ENCODE results near the gene SH3BP1. TPM values are rescaled to one million over a fixed set of nuclear protein-coding genes. Genes with fewer than 3 reads are reported as not detected.

SH3BP1 gene
- total and polyA plus RNA-seq, 2 of the 8 experiments (the other 6 are each of a cell fraction or from before 2014, with no cell fraction given): 23.9 to 40.3 TPM

GRCh38 chr22:37591823-37592404 lies 47.6 kb upstream of the SH3BP1 start:
- H3K4me1 ChIP-seq (replicated peaks in 1 of 4; ENCODE audit: control insufficient read depth in 3 of 4, insufficient read depth in 4 of 4, low read length in 3 of 4): peaks cover 0 to 2% (median 0%) of the 10 kb centered on the region in 4 experiments; a peak in 2 of 7 replicates
- H4K91ac ChIP-seq (replicated peaks; ENCODE audit: insufficient read length, low read length): no peak overlapping the region
- H3K79me2 ChIP-seq (ENCODE audit: control insufficient read depth in 1 of 2, insufficient read depth in 2 of 2, low read length in 2 of 2): no peaks in the 10 kb centered on the region
- peak overlapping the region in 1 of 4 experiments; percentile 30; a peak in 2 of 8 replicates for H3K4me3 ChIP-seq (ENCODE audit: extremely low read depth in 1 of 4, insufficient read depth in 2 of 4, low read depth in 3 of 4, low read length in 4 of 4)
- ChIA-PET CTCF (ENCODE audit: partially characterized antibody) (interaction anchor here (0.6 to 39.4 kb wide), 36 partner anchors 8 to 875 kb away, joined by 3 to 1347 read pairs (median 5); partner anchors contain the start of genes GGA1 and LGALS2), POLR2A (ENCODE audit: partially characterized antibody) (interaction anchor here (0.6 to 1.7 kb wide), 8 partner anchors 15 to 52 kb away, joined by 3 to 12 read pairs (median 4); partner anchors contain the start of gene GGA1)
- H3K23me2 ChIP-seq (ENCODE audit: low read depth, low read length): no peaks in the 10 kb centered on the region
- no peak overlapping the region; the same call in 1 of the 2 replicates for H2BK15ac ChIP-seq (ENCODE audit: low read length)
- no peaks in the 10 kb centered on the region for H3K9me3 ChIP-seq (ENCODE audit: insufficient read depth in 2 of 2, low read depth in 1 of 2, low read length in 1 of 2)
- H3K4me2 ChIP-seq (ENCODE audit: insufficient read depth in 1 of 2, low read depth in 2 of 2, low read length in 2 of 2): peak overlapping the region in 1 of 2 experiments; percentile 36; a peak in 1 of 4 replicates
- no peak overlapping the region for H3K14ac ChIP-seq (ENCODE audit: insufficient read length)
- no peak overlapping the region for H2AK5ac ChIP-seq (ENCODE audit: low read depth, low read length)
- H2BK120ac ChIP-seq (replicated peaks; ENCODE audit: low read depth, low read length): no peak overlapping the region
- FAIRE-seq: no peak
- no peak overlapping the region for H3K23ac ChIP-seq (ENCODE audit: insufficient read length)
- H4K20me1 ChIP-seq (replicated peaks in 1 of 2; ENCODE audit: control insufficient read depth in 1 of 2, insufficient read depth in 2 of 2, low read length in 2 of 2): no peaks in the 10 kb centered on the region
- TF ChIP-seq KDM1A (IDR thresholded peaks at IDR 0.05; ENCODE audit: borderline replicate concordance, low read length): 0 out of 2 replicates have a peak, but pooled peaks have one; percentile 22
- TF ChIP-seq TAF7 (optimal IDR thresholded peaks at IDR 0.05; ENCODE audit: borderline replicate concordance, low read depth, low read length): no peak
- H4K8ac ChIP-seq (ENCODE audit: extremely low read depth, insufficient read depth, low read length): no peak overlapping the region
- no peak overlapping the region for H2BK20ac ChIP-seq (ENCODE audit: low read length)
- no peak overlapping the region for H4K5ac ChIP-seq (ENCODE audit: insufficient read length, low read depth, low read length)
- no peak overlapping the region for H2BK5ac ChIP-seq (ENCODE audit: low read depth, low read length)
- H3K79me1 ChIP-seq (ENCODE audit: low read depth, low read length): no peaks in the 10 kb centered on the region
- no peaks in the 10 kb centered on the region for H3K36me3 ChIP-seq (ENCODE audit: control insufficient read depth in 2 of 4, insufficient read depth in 4 of 4, low read length in 3 of 4)
- no peak overlapping the region for H2AFZ ChIP-seq (ENCODE audit: low read length)
- H3K27me3 ChIP-seq (replicated peaks in 1 of 4; ENCODE audit: control insufficient read depth in 3 of 4, extremely low read depth in 1 of 4, insufficient read depth in 3 of 4, low read length in 3 of 4): no peaks in the 10 kb centered on the region
- H3K4ac ChIP-seq (replicated peaks; ENCODE audit: insufficient read length, low read depth, low read length): no peak overlapping the region
- no peak overlapping the region for H3K27ac ChIP-seq (ENCODE audit: low read depth, low read length)
- no peak overlapping the region for H3K56ac ChIP-seq (replicated peaks; ENCODE audit: insufficient read length, low read depth, low read length)
- H2BK12ac ChIP-seq (ENCODE audit: low read depth, low read length): no peak overlapping the region
- H3K9ac ChIP-seq (replicated peaks in 1 of 4; ENCODE audit: extremely low read depth in 1 of 4, low read depth in 3 of 4, low read length in 3 of 4): no peak overlapping the region
- no peak for DNase-seq (ENCODE audit: low read depth in 1 of 2, low spot score in 2 of 2)
- H3K18ac ChIP-seq (ENCODE audit: extremely low read depth, low read length): no peak overlapping the region
- WGBS, 2 experiments (ENCODE audit: extremely low coverage in 1 of 2, insufficient coverage in 1 of 2, insufficient read length in 1 of 2, insufficient replicate concordance in 2 of 2, low coverage in 1 of 2, low lambda C conversion rate in 2 of 2, missing lambda C conversion rate in 1 of 2): 85% methylated on average over 12 of the region's 12 CpGs; no CpG with 5 or more reads in 1 of the 2 experiments

All from H1 (cell line).